GM21526 (cell line): ENCODE results near the gene SLC17A7.
"Not testable (repeated sequence)": the region's sequence is repeated elsewhere in the genome, so short reads cannot be mapped to it uniquely, and the experiment has no call there.

Experiments used
- ATAC-seq: cut with Tn5 transposase; IDR thresholded peaks from one replicate; pipeline ENCODE4 v1.9.1; 2021; ENCODE audit warnings: moderate library complexity; ENCODE audit not compliant: unreplicated experiment, low FRiP score

Gene SLC17A7

GRCh38 chr19:49470615-49470978 is 29.3 kb upstream of the SLC17A7 start:
- ATAC-seq, result no peak

- peak; percentile 34 for ATAC-seq
Observed at GRCh38 chr19:49469828-49470614, 28.7 kb upstream of the SLC17A7 start.

- no peak for ATAC-seq
Observed at GRCh38 chr19:49468746-49469447, 27.6 kb upstream of the SLC17A7 start.

- no peak for ATAC-seq
Observed at GRCh38 chr19:49468199-49468598, 26.9 kb upstream of the SLC17A7 start.

- no peak for ATAC-seq
Observed at GRCh38 chr19:49465371-49465770, 24.0 kb upstream of the SLC17A7 start.

GRCh38 chr19:49463960-49464740 is 22.8 kb upstream of the SLC17A7 start:
- ATAC-seq, result no peak

- no peak for ATAC-seq
Observed at GRCh38 chr19:49462492-49462891, 21.2 kb upstream of the SLC17A7 start.

- ATAC-seq, result no peak
Observed at GRCh38 chr19:49461656-49462055, 20.3 kb upstream of the SLC17A7 start.

GRCh38 chr19:49461130-49461529 is 19.8 kb upstream of the SLC17A7 start:
- ATAC-seq, result not testable (repeated sequence)

GRCh38 chr19:49459388-49459787 is 18.1 kb upstream of the SLC17A7 start:
- no peak for ATAC-seq

- no peak for ATAC-seq
Observed at GRCh38 chr19:49458567-49458903, 17.2 kb upstream of the SLC17A7 start.

GRCh38 chr19:49456326-49456725 is 15.0 kb upstream of the SLC17A7 start:
- ATAC-seq, result no peak

- ATAC-seq, result no peak
Observed at GRCh38 chr19:49455773-49456172, 14.4 kb upstream of the SLC17A7 start.

GRCh38 chr19:49453757-49454240 is 12.5 kb upstream of the SLC17A7 start:
- ATAC-seq, result no peak

GRCh38 chr19:49453013-49453756 is 11.9 kb upstream of the SLC17A7 start, which contains the start of gene ALDH16A1:
ALDH16A1 (plus strand) TSS chr19:49453225; CDS start chr19:49453332, 107 bp downstream.
- peak; percentile 78 for ATAC-seq

- peak; percentile 46 for ATAC-seq
Observed at GRCh38 chr19:49451430-49452181, 10.3 kb upstream of the SLC17A7 start, which contains the start of gene PIH1D1. PIH1D1 (minus strand) TSS chr19:49451814; CDS start chr19:49451574, 240 bp downstream.

GRCh38 chr19:49450405-49450804 is 9.1 kb upstream of the SLC17A7 start:
- ATAC-seq, result no peak

GRCh38 chr19:49448432-49448786 is 7.1 kb upstream of the SLC17A7 start:
- ATAC-seq, result no peak
